Fibroblast of pulmonary artery (primary cell): ENCODE results near the gene BAZ2B.
"Not testable (repeated sequence)": the region's sequence is repeated elsewhere in the genome, so short reads cannot be mapped to it uniquely, and the experiment has no call there.

Experiments
- DNase-seq: peaks from one replicate; pipeline ENCODE4 v3.0.0-alpha.2; 2010; ENCODE audit warnings: low read depth
- H3K4me3 ChIP-seq: replicated peaks from 2 replicates; pipeline ENCODE4 v1.5.1; 2011; ENCODE audit warnings: low read depth, mild to moderate bottlenecking, control low read depth, low read length, moderate library complexity
- CTCF ChIP-seq: IDR thresholded peaks from 2 replicates; pipeline ENCODE4 v1.5.1; 2011; ENCODE audit warnings: mild to moderate bottlenecking, control low read depth, low read length, inconsistent platforms; ENCODE audit errors: missing control alignments

The BAZ2B gene

GRCh38 chr2:159539701-159540100 lies 76.6 kb downstream of the BAZ2B start:
- TF ChIP-seq CTCF: no peak
- H3K4me3 ChIP-seq: no peak overlapping the region
- DNase-seq: no peak

GRCh38 chr2:159538801-159539200 lies 77.5 kb downstream of the BAZ2B start:
- H3K4me3 ChIP-seq: no peak overlapping the region
- no peak for DNase-seq
- TF ChIP-seq CTCF: no peak

GRCh38 chr2:159535261-159535660 lies 81.1 kb downstream of the BAZ2B start:
- DNase-seq, H3K4me3 ChIP-seq: not testable (repeated sequence)

DNA sequence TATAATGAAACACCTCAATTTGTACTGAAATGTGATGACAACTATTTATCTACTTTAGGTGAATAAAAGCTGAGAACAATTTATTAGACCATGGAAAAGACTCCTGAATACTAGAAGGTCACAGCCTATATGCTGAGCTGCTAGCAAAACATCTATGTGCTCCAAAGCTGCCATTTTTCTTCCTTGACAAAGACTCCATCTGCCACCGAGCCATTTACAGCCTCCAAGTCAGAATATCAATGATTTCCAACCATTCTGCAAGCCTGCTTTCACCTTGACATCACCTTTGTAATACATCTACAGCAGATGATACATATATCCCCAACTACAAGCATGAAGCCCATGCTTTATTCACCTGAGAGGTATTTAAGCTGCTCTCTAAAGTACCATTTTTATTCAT lies 84.9 kb downstream of the BAZ2B start:
- no peak for DNase-seq
- no peak overlapping the region for H3K4me3 ChIP-seq
- TF ChIP-seq CTCF: no peak

GRCh38 chr2:159526433-159526832 lies 89.9 kb downstream of the BAZ2B start:
- TF ChIP-seq CTCF: no peak
- H3K4me3 ChIP-seq: no peak overlapping the region

DNA sequence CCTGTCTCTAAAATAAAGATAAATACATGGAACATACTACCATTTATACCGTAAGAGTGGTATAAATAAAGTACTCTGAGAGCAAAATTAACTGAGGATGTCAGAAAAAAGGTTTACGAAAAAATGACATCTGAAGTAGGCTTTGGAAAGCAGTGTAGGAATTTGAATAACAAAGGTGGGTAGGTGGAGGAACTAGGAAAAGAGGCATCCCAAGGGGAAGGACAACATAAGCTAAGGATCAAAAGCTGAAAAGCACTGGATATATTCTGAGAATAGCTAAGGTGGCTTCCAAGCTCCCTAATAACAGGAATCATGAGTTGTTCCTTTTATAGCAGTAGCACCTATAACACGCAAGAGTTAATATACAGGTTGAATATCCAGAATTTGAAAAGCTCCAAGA lies 91.3 kb downstream of the BAZ2B start:
- TF ChIP-seq CTCF: no peak
- H3K4me3 ChIP-seq: no peak overlapping the region
- DNase-seq: no peak

More at GRCh38 chr2:159526433-159526832, 89.9 kb downstream of the BAZ2B start:
- DNase-seq: no peak

- DNase-seq: peak; percentile 31
- no peak for TF ChIP-seq CTCF
- H3K4me3 ChIP-seq: no peak overlapping the region
These were observed 95.1 kb downstream of the BAZ2B start for GRCh38 chr2:159521272-159521671.

DNA sequence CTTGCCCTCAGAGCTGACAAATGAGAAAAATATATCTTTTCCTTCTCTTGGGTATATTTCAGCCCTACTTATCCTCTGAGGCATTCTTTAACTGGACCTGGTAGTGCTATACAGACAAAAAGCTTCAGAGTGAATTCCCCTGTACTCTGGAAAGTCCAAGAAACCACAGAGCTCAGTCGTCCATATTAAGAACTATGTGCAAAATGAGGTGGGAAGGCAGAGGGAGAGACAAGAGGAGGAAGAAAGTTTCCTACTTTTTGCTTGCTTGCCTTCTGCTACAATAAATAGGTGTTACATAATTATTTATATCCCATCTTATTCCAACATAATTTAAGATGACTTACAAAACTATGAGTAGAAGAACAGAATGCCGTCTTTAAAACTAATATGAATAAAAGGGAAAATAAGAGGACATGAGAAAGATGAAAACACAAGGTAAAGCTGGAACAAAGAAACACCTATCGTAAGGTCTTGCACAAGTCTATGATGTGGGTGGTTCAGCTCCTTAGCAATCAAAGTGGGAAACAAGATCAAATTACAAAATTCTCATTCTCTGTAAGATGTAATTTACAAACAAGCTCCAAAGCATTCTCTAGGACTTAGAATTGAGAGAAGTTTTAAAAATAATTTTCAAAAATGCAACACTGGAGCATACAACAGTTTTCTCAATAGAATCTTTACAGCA lies 97.9 kb downstream of the BAZ2B start:
- TF ChIP-seq CTCF: no peak
- no peak for DNase-seq
- no peak overlapping the region for H3K4me3 ChIP-seq
